Testis (tissue), 3 donors: ENCODE results near the gene ANKS1B. TPM values are rescaled to one million over a fixed set of nuclear protein-coding genes. Genes with fewer than 3 reads are reported as not detected.

Source experiments
- DNase-seq: peaks from one replicate; pipeline ENCODE4 v3.0.0-alpha.2; 2019
- H3K27ac ChIP-seq, 2 donors: fragments of 200-600 bp; sonication (generic); one replicate each; pipeline ENCODE4 v1.5.1; 2019
- H3K27me3 ChIP-seq: fragments of 200-600 bp; sonication (generic); one replicate; pipeline ENCODE4 v1.5.1; 2019
- H3K36me3 ChIP-seq: fragments of 200-600 bp; sonication (generic); one replicate; pipeline ENCODE4 v1.5.1; 2017; ENCODE audit warnings: low read depth; ENCODE audit errors: missing control alignments
- H3K4me1 ChIP-seq: fragments of 200-600 bp; sonication (generic); one replicate; pipeline ENCODE4 v1.5.1; 2019
- H3K4me3 ChIP-seq, 2 donors: fragments of 200-600 bp; sonication (generic); one replicate each; pipeline ENCODE4 v1.5.1; 2017 to 2019
- H3K9me3 ChIP-seq: fragments of 200-600 bp; sonication (generic); one replicate; pipeline ENCODE4 v1.5.1; 2017
- POLR2A ChIP-seq: fragments of 450-650 bp; IDR thresholded peaks from one replicate; pipeline ENCODE4 v1.6.1; 2017; ENCODE audit warnings: antibody characterized with exemption, mild to moderate bottlenecking, moderate library complexity
- WGBS, 2 donors: methylation state at CpG; one replicate each; pipeline ENCODE4 v1.1.5; 2018; 5-methylcytosine and 5-hydroxymethylcytosine counted together
- intact Hi-C: fragments of 100-400 bp; cut with DNase I; formaldehyde crosslinking; loops from one replicate; pipeline ENCODE4 v1.15.1; 2023; ENCODE audit warnings: low total_unique reads
- polyA plus RNA-seq: library from polyadenylated mRNA; stranded (reverse); fragments of 350-450 nt; fragmentation: Illumina TruSeq; extraction: RNeasy Lipid Tissue Mini Kit (QIAGEN cat#74804); gene quantifications from one replicate; pipeline ENCODE4 v1.2.3, GENCODE V29; 2014; ENCODE audit warnings: low read depth, low replicate concordance; ENCODE audit not compliant: insufficient read depth
- total RNA-seq, 2 donors: library from RNA; depleted of rRNA; stranded (reverse); fragments of >200 nt; gene quantifications; one replicate each; pipeline ENCODE4 v1.2.3, GENCODE V29; 2016
- TF ChIP-seq, protein P1 (sequence below), 3 experiments: fragments of 450-650 bp in 2 of 3; fragments of 200-600 bp in 1 of 3; sonication (generic) in 1 of 3; IDR thresholded peaks; one replicate each; pipeline ENCODE4 v1.5.1; 2016 to 2019; ENCODE audit warnings: antibody characterized with exemption in 3 of 3, mild to moderate bottlenecking in 2 of 3, moderate library complexity in 1 of 3

The ANKS1B gene
- total and polyA plus RNA-seq, 3 donors from 2014 or later, result 26.8 to 58.2 (median 30.9) TPM

DNA sequence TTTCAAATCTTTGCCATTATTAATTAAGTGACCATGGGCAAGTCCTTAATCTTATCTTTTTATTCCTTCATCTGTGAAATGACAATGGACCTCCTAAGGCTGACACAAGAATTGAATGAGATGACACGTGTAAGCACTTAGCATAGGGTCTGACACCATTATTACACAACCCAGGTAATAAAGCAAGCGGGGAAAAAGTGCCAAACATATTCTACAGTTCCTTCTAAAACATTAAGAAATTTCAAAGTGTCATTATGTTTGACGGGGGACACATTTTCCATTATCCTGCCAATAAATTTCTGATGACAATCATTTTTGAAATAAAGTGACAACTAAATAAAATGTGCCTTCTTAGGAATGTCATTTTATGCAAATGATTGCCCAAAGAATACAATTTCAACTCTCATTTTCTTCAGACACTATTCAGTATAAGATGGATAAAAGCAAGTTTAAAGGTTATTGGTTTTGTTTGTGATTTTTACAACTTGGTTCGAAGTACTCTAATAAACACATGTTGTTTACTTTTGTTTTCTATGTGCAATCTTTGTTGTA, 3.0 kb downstream of the ANKS1B start:
- Histone ChIP-seq H3K36me3 (no peaks in the 10 kb centered on the region), H3K27me3 (no peaks in the 10 kb centered on the region), H3K4me3 (no peak overlapping the region), H3K9me3 (no peaks in the 10 kb centered on the region), H3K4me1 (no peaks in the 10 kb centered on the region), H3K27ac (no peak overlapping the region)
- intact Hi-C loops, result no loop called here
- TF ChIP-seq, protein P1, sequence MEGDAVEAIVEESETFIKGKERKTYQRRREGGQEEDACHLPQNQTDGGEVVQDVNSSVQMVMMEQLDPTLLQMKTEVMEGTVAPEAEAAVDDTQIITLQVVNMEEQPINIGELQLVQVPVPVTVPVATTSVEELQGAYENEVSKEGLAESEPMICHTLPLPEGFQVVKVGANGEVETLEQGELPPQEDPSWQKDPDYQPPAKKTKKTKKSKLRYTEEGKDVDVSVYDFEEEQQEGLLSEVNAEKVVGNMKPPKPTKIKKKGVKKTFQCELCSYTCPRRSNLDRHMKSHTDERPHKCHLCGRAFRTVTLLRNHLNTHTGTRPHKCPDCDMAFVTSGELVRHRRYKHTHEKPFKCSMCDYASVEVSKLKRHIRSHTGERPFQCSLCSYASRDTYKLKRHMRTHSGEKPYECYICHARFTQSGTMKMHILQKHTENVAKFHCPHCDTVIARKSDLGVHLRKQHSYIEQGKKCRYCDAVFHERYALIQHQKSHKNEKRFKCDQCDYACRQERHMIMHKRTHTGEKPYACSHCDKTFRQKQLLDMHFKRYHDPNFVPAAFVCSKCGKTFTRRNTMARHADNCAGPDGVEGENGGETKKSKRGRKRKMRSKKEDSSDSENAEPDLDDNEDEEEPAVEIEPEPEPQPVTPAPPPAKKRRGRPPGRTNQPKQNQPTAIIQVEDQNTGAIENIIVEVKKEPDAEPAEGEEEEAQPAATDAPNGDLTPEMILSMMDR (IDR thresholded peaks at IDR 0.05), result no peak
- TF ChIP-seq POLR2A, result no peak
- no peak for DNase-seq
- 80 to 82% methylated on average over 4 of the region's 4 CpGs for WGBS, 2 donors

DNA sequence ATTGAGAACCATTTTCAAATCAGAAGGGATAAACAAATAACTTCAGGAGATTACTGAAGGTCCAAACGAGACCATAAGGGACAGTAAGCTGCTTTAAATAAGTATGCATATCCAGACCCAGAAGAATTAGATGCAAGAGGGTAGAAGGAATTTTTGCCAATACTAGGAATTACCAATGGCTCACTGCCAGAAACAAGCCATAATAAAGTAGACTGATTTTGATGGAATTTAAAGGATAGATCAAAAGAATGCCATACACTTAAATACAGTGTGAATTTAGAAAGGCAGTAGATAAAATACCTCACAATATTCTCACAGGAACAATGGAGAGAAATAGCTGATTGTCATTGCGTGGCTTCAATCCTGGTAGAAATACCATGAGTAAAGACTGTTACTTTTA, 5.3 kb downstream of the ANKS1B start:
- Histone ChIP-seq H3K4me3 (no peak overlapping the region), H3K4me1 (no peaks in the 10 kb centered on the region), H3K27me3 (no peaks in the 10 kb centered on the region), H3K9me3 (no peaks in the 10 kb centered on the region), H3K36me3 (no peaks in the 10 kb centered on the region), H3K27ac (no peak overlapping the region)
- WGBS, 2 donors, result 76 to 84% methylated on average over 2 of the region's 2 CpGs
- DNase-seq, result no peak
- no peak for TF ChIP-seq POLR2A
- TF ChIP-seq, protein P1 (IDR thresholded peaks at IDR 0.05), result no peak
- intact Hi-C loops, result no loop called here

DNA sequence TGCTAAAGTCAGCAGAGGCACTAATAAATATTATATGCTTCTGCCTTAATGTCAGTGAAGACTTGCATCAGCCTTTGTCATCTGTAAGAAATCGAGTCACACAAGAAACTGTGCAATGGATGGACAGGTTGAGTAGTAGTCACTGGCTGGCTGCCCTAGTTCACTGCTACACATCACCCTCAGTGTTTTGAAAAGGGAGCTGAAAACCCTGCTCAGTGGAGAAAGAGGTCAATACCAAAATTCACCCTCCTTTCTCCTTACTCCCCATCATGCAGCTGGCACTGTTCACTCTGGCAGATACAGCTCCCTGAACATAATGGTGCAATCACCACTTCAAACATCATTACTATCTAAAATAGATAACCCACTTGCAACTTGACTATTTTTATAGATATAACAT, 6.6 kb downstream of the ANKS1B start:
- no peak overlapping the region for H3K4me3 ChIP-seq
- TF ChIP-seq POLR2A, result no peak
- TF ChIP-seq, protein P1 (IDR thresholded peaks at IDR 0.05), result no peak
- intact Hi-C loops, result no loop called here
- H3K36me3 ChIP-seq, result no peaks in the 10 kb centered on the region
- H3K27me3 ChIP-seq, result no peaks in the 10 kb centered on the region
- H3K4me1 ChIP-seq, result no peaks in the 10 kb centered on the region
- no peaks in the 10 kb centered on the region for H3K9me3 ChIP-seq
- WGBS, 2 donors, result 87 to 94% methylated on average over 1 of the region's 1 CpG
- DNase-seq, result no peak
- no peak overlapping the region for H3K27ac ChIP-seq

DNA sequence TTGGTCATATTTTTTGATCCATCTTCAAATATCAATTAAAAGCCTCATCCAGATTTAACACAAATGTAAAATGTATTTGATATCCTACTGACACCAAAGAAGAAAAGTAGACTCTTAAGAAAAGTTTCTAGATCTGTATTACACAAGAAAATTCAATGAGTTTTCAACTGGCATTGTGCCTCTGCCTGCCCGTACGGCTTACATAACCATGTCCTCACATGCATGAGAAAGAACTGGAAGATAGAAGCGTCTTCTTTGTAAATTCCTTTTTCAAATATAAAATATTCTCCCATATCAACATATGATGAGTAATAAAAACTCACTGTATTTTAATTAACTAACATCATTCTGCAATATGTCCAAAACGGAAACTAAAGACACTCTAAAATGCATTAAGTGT, 7.2 kb downstream of the ANKS1B start:
- no peaks in the 10 kb centered on the region for H3K9me3 ChIP-seq
- no peak overlapping the region for H3K27ac ChIP-seq
- H3K4me1 ChIP-seq, result no peaks in the 10 kb centered on the region
- H3K36me3 ChIP-seq, result no peaks in the 10 kb centered on the region
- intact Hi-C loops, result no loop called here
- no peak overlapping the region for H3K4me3 ChIP-seq
- 90% methylated on average over 4 of the region's 4 CpGs for WGBS, 2 donors
- DNase-seq, result no peak
- no peak for TF ChIP-seq POLR2A
- TF ChIP-seq, protein P1 (IDR thresholded peaks at IDR 0.05), result no peak
- no peaks in the 10 kb centered on the region for H3K27me3 ChIP-seq

DNA sequence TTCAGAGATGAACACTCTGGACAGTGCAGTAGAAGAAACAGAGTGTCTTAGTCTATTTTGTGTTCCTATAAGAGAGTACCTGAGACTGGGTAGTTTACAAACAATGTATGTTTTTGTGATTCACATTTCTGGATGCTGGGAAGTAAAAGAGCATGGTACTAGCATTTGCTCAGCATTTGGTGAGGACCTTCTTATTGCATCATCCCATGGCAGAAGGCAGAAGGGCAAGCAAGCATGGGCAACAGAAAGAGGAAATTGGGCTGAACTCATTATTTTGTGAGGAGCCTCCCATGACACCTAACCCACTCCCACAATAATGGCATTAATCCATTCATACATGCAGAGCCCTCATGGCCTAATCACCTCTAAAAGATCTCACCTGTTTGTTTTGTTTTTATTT, 8.0 kb downstream of the ANKS1B start:
- Histone ChIP-seq H3K27me3 (no peaks in the 10 kb centered on the region), H3K4me1 (no peaks in the 10 kb centered on the region), H3K4me3 (no peak overlapping the region), H3K27ac (no peak overlapping the region), H3K9me3 (no peaks in the 10 kb centered on the region), H3K36me3 (no peaks in the 10 kb centered on the region)
- DNase-seq, result no peak
- intact Hi-C loops, result no loop called here
- TF ChIP-seq POLR2A, result no peak
- TF ChIP-seq, protein P1 (IDR thresholded peaks at IDR 0.05), result no peak
